ENCODE data around the gene ARSB.

GRCh38 chr5:78923622-78923970 lies 61.5 kb downstream of the ARSB start:
- TF ChIP-seq CTCF (IDR thresholded peaks at IDR 0.05) (no peak), POLR2AphosphoS5 (IDR thresholded peaks at IDR 0.05) (no peak)
